ENCODE data around the gene EBF3. TPM values are rescaled to one million over a fixed set of nuclear protein-coding genes. Genes with fewer than 3 reads are reported as not detected.

The EBF3 gene
- total and polyA plus RNA-seq, 9 of the 15 experiments (the other 6 are each of a cell fraction or from before 2014, with no cell fraction given), result not detected

GRCh38 chr10:129812398-129812797, 151.7 kb downstream of the EBF3 start:
- DNase-seq (ENCODE audit: extremely low read depth in 1 of 4, low spot score in 3 of 4), result no peak
- no peak for ATAC-seq
- ChIA-PET POLR2A (no interaction called here), CTCF (ENCODE audit: low intra/inter-chr PET ratio) (no interaction called here)
- WGBS (ENCODE audit: insufficient coverage, low coverage, missing lambda C conversion rate), result 3% methylated on average over 6 of the region's 7 CpGs
- no peak overlapping the region for H3K27ac ChIP-seq (ENCODE audit: extremely low read depth, low read depth, low read length)
- no peaks in the 10 kb centered on the region for H3K79me2 ChIP-seq (ENCODE audit: control insufficient read depth, insufficient read depth, low read length)
- no peak for FAIRE-seq
- no TSS peak for BruUV-seq (replicated peaks)
- H3K9ac ChIP-seq (ENCODE audit: insufficient read depth in 1 of 2, low read depth in 2 of 2, low read length in 2 of 2), result no peak overlapping the region
- H4K20me1 ChIP-seq (replicated peaks; ENCODE audit: control insufficient read depth, insufficient read depth, low read length), result no peaks in the 10 kb centered on the region
- in situ Hi-C loops (cut with MboI), result no loop called here
- H3K36me3 ChIP-seq (ENCODE audit: control insufficient read depth, insufficient read depth, low read length), result no peaks in the 10 kb centered on the region
- H3K4me1 ChIP-seq (replicated peaks in 1 of 2; ENCODE audit: control insufficient read depth in 2 of 2, insufficient read depth in 2 of 2, low read length in 2 of 2), result no peaks in the 10 kb centered on the region
- H3K4me3 ChIP-seq, result no peak overlapping the region
- intact Hi-C loops (cut with micrococcal nuclease), result no loop called here
- no peak overlapping the region for H2AFZ ChIP-seq (ENCODE audit: low read depth, low read length)
- H3K9me1 ChIP-seq (ENCODE audit: control insufficient read depth, insufficient read depth, low read length), result no peaks in the 10 kb centered on the region
- H3K9me3 ChIP-seq (replicated peaks; ENCODE audit: control insufficient read depth, insufficient read depth, low read depth, low read length), result no peaks in the 10 kb centered on the region
- TF ChIP-seq SREBF2 (CRISPR knock-in tag; IDR thresholded peaks at IDR 0.05), result no peak
- TF ChIP-seq, protein P1, sequence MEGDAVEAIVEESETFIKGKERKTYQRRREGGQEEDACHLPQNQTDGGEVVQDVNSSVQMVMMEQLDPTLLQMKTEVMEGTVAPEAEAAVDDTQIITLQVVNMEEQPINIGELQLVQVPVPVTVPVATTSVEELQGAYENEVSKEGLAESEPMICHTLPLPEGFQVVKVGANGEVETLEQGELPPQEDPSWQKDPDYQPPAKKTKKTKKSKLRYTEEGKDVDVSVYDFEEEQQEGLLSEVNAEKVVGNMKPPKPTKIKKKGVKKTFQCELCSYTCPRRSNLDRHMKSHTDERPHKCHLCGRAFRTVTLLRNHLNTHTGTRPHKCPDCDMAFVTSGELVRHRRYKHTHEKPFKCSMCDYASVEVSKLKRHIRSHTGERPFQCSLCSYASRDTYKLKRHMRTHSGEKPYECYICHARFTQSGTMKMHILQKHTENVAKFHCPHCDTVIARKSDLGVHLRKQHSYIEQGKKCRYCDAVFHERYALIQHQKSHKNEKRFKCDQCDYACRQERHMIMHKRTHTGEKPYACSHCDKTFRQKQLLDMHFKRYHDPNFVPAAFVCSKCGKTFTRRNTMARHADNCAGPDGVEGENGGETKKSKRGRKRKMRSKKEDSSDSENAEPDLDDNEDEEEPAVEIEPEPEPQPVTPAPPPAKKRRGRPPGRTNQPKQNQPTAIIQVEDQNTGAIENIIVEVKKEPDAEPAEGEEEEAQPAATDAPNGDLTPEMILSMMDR (IDR thresholded peaks at IDR 0.05 in 2 of 3, conservative IDR thresholded peaks at IDR 0.05 in 1 of 3; ENCODE audit: insufficient read depth in 2 of 3, low read depth in 1 of 3, low read length in 3 of 3), result no peak
- no peak for TF ChIP-seq ZNF174 (CRISPR knock-in tag; IDR thresholded peaks at IDR 0.05)
- no peak for TF ChIP-seq C11orf30 (IDR thresholded peaks at IDR 0.05; ENCODE audit: low read depth)
- peaks cover 0 to 10% of the 10 kb centered on the region in 2 experiments; a peak in 1 of 5 replicates for H3K27me3 ChIP-seq (ENCODE audit: control insufficient read depth in 2 of 2, insufficient read depth in 2 of 2, low read length in 2 of 2)
- H3K4me2 ChIP-seq (ENCODE audit: insufficient read depth, low read length), result no peak overlapping the region

DNA sequence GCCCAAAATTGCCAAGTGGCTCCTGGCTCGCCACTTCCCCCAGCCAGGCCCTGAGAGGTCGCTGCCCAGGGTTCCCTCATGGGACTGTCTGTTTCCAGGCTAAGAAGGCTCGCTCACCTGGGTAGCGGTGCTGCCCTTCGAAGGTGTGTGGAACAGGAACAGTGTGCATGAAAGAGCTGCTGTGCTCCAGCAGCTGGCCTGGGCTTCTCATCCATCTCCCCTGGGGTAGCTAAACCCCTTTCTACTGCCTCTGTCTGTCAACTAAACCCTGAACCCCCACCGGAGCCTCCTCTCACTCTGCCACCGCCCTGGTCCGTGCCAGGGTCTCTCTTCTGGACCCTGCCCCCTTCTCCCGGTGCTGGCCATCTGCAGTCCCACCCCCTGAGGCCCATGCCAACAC, 152.9 kb downstream of the EBF3 start:
- ATAC-seq, result no peak
- intact Hi-C loops (cut with micrococcal nuclease), result no loop called here
- in situ Hi-C loops (cut with MboI), result no loop called here
- no peaks in the 10 kb centered on the region for H3K79me2 ChIP-seq (ENCODE audit: control insufficient read depth, insufficient read depth, low read length)
- H2AFZ ChIP-seq (ENCODE audit: low read depth, low read length), result no peak overlapping the region
- POLR2A ChIA-PET, result no interaction called here
- 0% methylated on average over 4 of the region's 9 CpGs for WGBS (ENCODE audit: insufficient coverage, low coverage, missing lambda C conversion rate)
- no peak for TF ChIP-seq MAZ (CRISPR knock-in tag; conservative IDR thresholded peaks at IDR 0.05 in 1 of 2, IDR thresholded peaks at IDR 0.05 in 1 of 2)
- TF ChIP-seq KDM4B (IDR thresholded peaks at IDR 0.05; ENCODE audit: borderline replicate concordance in 2 of 2, low read depth in 1 of 2), result no peak
- no peak for TF ChIP-seq GATA2 (CRISPR knock-in tag; IDR thresholded peaks at IDR 0.05)
- no peak for TF ChIP-seq ZSCAN32 (CRISPR knock-in tag; IDR thresholded peaks at IDR 0.05)
- no peak for TF ChIP-seq HSF4 (CRISPR knock-in tag; IDR thresholded peaks at IDR 0.05; ENCODE audit: borderline replicate concordance)
- TF ChIP-seq MEIS2 (IDR thresholded peaks at IDR 0.05; ENCODE audit: partially characterized antibody), result no peak
- no peak for TF ChIP-seq SOX6 (IDR thresholded peaks at IDR 0.05)
- TF ChIP-seq HMG20B (CRISPR knock-in tag; IDR thresholded peaks at IDR 0.05), result no peak
- TF ChIP-seq ZNF511 (CRISPR knock-in tag; IDR thresholded peaks at IDR 0.05), result no peak
- no peak for TF ChIP-seq MTA1 (IDR thresholded peaks at IDR 0.05; ENCODE audit: borderline replicate concordance)
- peaks cover 0 to 10% of the 10 kb centered on the region in 2 experiments; a peak in 1 of 5 replicates for H3K27me3 ChIP-seq (ENCODE audit: control insufficient read depth in 2 of 2, insufficient read depth in 2 of 2, low read length in 2 of 2)
- no peak overlapping the region for H3K27ac ChIP-seq (ENCODE audit: extremely low read depth, low read depth, low read length)
- H3K9me3 ChIP-seq (replicated peaks; ENCODE audit: control insufficient read depth, insufficient read depth, low read depth, low read length), result no peaks in the 10 kb centered on the region
- no peaks in the 10 kb centered on the region for H4K20me1 ChIP-seq (replicated peaks; ENCODE audit: control insufficient read depth, insufficient read depth, low read length)
- no TSS peak for BruUV-seq (replicated peaks)
- no peak for DNase-seq (ENCODE audit: extremely low read depth in 1 of 4, low spot score in 3 of 4)
- no peaks in the 10 kb centered on the region for H3K4me1 ChIP-seq (replicated peaks in 1 of 2; ENCODE audit: control insufficient read depth in 2 of 2, insufficient read depth in 2 of 2, low read length in 2 of 2)
- no peak overlapping the region for H3K9ac ChIP-seq (ENCODE audit: insufficient read depth in 1 of 2, low read depth in 2 of 2, low read length in 2 of 2)
- no peaks in the 10 kb centered on the region for H3K36me3 ChIP-seq (ENCODE audit: control insufficient read depth, insufficient read depth, low read length)
- H3K4me2 ChIP-seq (ENCODE audit: insufficient read depth, low read length), result no peak overlapping the region
- FAIRE-seq, result no peak
- no peaks in the 10 kb centered on the region for H3K9me1 ChIP-seq (ENCODE audit: control insufficient read depth, insufficient read depth, low read length)
- CTCF ChIA-PET (ENCODE audit: low intra/inter-chr PET ratio), result no interaction called here
- H3K4me3 ChIP-seq, result no peak overlapping the region
